NCI-H2227 (cell line): ENCODE data around the gene SLC12A6.
"Not testable (repeated sequence)": the region's sequence is repeated elsewhere in the genome, so short reads cannot be mapped to it uniquely, and the experiment has no call there.

ENCODE experiments used
- DNase-seq: peaks from one replicate; lab custom pipeline; 2025; ENCODE audit not compliant: unreplicated experiment; lab: John Stamatoyannopoulos, UW

The SLC12A6 gene

DNA sequence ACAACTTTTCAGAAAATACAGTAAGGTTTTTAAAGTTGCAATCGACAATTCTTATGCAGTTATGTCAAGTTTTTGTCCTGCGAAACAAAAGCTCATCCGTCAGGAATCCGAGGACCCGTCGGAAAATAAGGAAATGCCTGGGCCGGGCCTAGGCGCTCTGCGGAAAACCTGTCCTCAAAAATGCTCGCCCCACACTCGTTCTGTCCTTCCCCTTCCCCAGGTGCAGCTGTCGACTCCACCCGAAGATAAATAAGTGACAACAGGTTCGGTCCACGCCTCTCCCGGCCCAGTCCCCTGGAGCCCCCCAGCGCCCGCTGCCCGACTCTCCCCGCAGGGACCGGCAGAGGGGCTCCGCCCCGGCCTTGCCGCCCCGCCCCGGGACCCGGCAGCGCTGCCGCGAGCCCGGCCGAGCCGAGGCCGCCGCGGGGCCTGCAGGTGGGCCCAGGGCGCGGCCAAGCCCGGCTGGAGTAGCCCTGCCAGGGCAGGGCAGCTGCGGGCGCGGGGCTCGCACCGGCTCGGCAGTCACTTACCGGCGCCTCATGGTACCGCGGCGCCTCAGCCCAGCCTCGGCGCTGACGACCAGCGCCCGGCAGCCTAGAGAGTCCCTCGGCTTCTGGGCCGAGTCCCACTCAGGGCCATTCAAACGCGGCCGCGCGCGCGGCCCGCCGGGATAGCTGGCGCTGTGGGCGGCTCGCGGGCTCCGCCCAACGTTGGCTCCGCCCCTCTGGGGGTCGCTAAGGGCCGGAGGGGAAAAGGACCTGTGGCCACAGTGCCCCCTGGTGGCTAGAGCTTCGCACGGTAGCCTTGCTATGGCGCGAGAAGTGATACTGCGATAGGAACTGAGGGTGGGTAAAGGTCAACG, 127.9 kb downstream of the SLC12A6 start, which contains the start of gene KATNBL1:
Gene KATNBL1 (minus strand): TSS at position 676 of the 862 bp plus-strand sequence. CDS start 46,420 bp downstream, outside the sequence.
- DNase-seq, result peak; percentile 97

DNA sequence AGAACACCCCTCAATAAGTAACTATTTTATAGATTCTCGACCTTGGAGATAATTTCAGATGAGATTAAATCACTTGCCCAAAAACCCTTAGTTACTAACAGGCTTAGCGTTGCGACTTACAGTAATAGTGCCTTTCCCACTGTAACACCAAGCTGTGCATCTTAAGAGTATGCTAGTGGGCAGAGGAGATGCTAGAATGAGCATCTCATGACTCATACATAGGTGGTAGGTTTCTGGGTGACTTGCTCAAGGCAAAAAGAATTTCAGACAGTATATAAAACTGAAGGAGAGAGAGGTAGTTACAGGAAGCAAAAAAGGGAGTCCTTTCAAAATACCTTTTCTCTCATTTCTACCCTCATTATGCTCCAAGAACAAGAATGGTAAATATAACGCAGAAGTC, 131.6 kb downstream of the SLC12A6 start:
- DNase-seq, result no peak

DNA sequence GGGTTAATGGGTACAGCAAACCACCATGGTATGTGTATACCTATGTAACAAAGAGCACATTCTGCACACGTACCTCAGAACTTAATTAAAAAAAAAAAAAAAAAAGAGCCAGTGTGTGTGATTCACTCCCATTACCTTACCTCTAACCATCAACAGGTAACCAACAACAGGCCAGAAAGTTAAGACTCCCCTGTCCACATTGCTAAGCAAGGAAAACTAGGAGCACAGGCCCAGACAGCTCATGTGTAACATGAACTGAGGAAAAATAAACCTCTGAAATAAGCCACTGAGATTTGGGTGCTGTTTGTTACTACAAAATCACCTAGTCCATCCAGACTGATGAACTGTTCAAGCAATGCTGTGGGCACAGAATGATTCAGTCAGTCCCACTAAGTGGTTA, 133.6 kb downstream of the SLC12A6 start:
- no peak for DNase-seq

DNA sequence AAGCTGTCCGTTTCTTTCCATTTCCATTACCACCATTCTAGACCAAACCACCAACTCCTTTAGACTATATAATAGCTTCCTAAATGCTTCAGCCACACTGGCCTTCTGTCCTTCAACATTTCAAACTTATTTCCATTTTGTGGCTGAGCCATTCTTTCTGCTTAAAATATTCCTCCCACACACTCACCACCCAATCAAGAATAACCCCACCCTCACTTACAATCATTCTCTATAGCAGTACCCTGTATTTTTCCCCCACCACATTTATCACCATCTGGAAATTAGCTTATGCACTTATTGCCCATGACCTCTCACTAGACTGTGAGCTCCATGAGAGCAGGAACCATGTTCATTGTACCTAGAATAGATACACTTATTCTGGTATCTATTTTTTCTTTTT, 134.3 kb downstream of the SLC12A6 start:
- no peak for DNase-seq

DNA sequence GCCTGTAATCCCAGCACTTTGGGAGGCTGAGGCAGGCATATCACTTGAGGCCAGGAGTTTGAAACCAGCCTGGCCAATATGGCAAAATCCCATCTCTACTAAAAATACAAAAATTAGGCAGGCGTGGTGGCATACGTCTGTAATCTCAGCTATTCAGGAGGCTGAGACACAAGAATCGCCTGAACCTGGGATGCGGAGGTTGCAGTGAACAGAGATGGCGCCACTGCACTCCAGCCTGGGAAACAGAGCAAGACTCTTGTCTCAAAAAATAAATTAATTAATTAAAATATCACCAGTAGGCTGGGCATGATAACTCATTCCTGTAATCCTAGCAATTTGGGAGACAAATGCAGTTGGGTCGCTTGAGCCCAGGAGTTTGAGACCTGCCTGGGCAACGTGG, 144.3 kb downstream of the SLC12A6 start:
- not testable (repeated sequence) for DNase-seq

DNA sequence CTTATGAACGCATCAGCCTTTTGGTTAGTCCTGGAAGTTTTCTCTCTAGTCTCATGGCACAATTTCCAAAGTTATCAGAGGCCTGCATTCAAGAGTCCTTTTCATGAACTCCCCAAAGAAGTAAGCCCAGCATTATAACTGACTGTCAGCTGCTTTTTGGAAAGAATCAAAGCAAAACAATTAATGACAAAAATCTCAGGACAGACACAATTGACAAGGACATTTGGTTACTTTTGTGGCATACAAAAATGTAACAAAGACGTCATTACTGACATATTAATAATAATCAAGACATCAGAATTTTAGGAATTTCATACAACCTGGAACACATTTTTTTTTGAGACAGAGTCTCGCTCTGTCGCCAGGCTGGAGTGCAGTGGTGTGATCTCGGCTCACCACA, 148.9 kb downstream of the SLC12A6 start:
- DNase-seq, result no peak

DNA sequence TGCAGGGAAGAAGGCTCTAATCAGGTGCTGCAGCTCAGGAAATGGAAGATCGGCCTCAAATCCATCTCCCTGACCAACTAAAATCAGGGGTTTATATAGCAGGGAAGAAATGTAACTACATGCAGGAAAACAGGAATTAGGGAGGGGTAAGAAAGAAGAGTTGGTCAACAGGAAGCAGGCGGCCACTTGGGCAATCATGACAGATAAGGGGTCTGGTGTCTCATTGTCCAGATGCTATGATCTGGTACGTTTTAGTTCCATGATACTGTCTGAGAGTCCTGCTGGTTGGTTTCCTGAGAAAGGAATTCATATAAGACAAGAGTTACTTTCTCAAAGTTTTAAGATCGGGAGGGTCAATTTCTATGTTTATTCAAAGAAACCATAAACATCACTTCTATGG, 151.9 kb downstream of the SLC12A6 start:
- DNase-seq, result no peak

DNA sequence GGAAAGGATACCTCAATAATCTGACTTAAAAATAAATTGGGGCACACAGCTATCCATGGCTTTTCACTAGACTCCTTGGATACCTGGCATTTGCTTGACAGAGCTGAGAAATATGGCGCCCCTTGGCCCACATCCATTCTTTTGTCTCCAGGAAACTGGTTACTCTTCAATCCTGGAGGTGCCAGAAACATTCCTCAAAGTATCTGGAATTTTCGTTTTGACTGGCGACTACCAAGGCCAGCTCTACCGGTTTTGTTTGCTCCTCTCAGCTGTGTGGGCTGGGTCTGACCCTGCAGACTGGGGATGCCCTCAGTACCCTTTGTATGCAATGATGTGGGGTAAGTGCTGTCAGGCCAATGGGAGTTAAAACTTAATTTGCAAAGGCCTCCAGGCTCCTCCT, 154.6 kb downstream of the SLC12A6 start:
- DNase-seq, result no peak
